Suprapubic skin (tissue), 4 donors: ENCODE results near the gene METTL21A. TPM values are rescaled to one million over a fixed set of nuclear protein-coding genes. Genes with fewer than 3 reads are reported as not detected.

ENCODE experiments used
- DNase-seq, 2 donors: peaks; one replicate each; pipeline ENCODE4 v3.0.0-alpha.2; 2019; ENCODE audit warnings: low spot score in 2 of 2
- H3K27ac ChIP-seq: fragments of 200-600 bp; sonication (generic); one replicate; pipeline ENCODE4 v1.5.1; 2019
- H3K27me3 ChIP-seq: fragments of 200-600 bp; sonication (generic); one replicate; pipeline ENCODE4 v1.5.1; 2019
- H3K36me3 ChIP-seq: fragments of 200-600 bp; sonication (generic); one replicate; pipeline ENCODE4 v1.5.1; 2019
- H3K4me1 ChIP-seq: fragments of 200-600 bp; sonication (generic); one replicate; pipeline ENCODE4 v1.5.1; 2019
- H3K4me3 ChIP-seq: fragments of 200-600 bp; sonication (generic); one replicate; pipeline ENCODE4 v1.5.1; 2019; ENCODE audit warnings: mild to moderate bottlenecking
- H3K9me3 ChIP-seq: fragments of 200-600 bp; sonication (generic); one replicate; pipeline ENCODE4 v1.5.1; 2019
- EP300 ChIP-seq: sonication (generic); formaldehyde crosslinking; IDR thresholded peaks from one replicate; pipeline ENCODE4 v1.6.1; 2017; ENCODE audit warnings: antibody characterized with exemption
- POLR2A ChIP-seq, 2 donors: fragments of 450-650 bp; IDR thresholded peaks; one replicate each; pipeline ENCODE4 v1.6.1; 2017; ENCODE audit warnings: antibody characterized with exemption in 2 of 2, mild to moderate bottlenecking in 2 of 2, moderate library complexity in 2 of 2
- POLR2AphosphoS5 ChIP-seq, 3 donors: sonication (generic); formaldehyde crosslinking; IDR thresholded peaks; one replicate each; pipeline ENCODE4 v1.6.1; 2017; ENCODE audit warnings: antibody characterized with exemption in 3 of 3
- WGBS: methylation state at CpG from one replicate; pipeline ENCODE4 v1.1.5; 2018; 5-methylcytosine and 5-hydroxymethylcytosine counted together
- total RNA-seq, 4 donors: library from RNA; depleted of rRNA; stranded (reverse); fragments of >200 nt; gene quantifications; one replicate each; pipeline ENCODE4 v1.1.0, GENCODE V29; 2016
- TF ChIP-seq, protein P1 (sequence below), 2 donors: fragments of 200-600 bp in 1 of 2; fragments of 450-650 bp in 1 of 2; sonication (generic) in 1 of 2; IDR thresholded peaks; one replicate each; pipeline ENCODE4 v1.5.1; 2016 to 2019; ENCODE audit warnings: antibody characterized with exemption in 2 of 2, mild to moderate bottlenecking in 1 of 2, moderate library complexity in 1 of 2

The METTL21A gene
- total RNA-seq, 4 donors from 2014 or later = 5.6 to 24.1 (median 8.0) TPM

DNA sequence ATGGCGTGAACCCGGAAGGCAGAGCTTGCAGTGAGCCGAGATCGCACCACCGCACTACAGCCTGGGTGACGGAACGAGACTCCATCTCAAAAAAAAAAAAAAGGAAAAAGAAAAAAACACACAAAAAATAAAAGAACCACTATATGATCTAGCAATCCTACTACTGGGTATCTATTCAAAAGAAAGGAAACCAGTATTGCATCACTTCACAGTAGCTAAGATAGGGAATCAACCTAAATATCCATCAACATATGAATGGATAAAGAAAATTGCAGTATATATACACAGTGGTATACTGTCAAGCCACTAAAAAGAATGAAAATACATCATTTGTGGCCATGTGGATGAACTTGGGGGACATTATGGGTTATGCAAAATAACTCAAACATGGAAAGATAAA, 37.9 kb downstream of the METTL21A start:
- Histone ChIP-seq H3K27ac (no peak overlapping the region), H3K4me1 (no peaks in the 10 kb centered on the region), H3K36me3 (peaks cover 60% of the 10 kb centered on the region), H3K27me3 (no peaks in the 10 kb centered on the region), H3K9me3 (peaks cover 7% of the 10 kb centered on the region), H3K4me3 (no peak overlapping the region)
- 97% methylated on average over 7 of the region's 7 CpGs for WGBS
- no peak for DNase-seq
- no peak for TF ChIP-seq EP300
- TF ChIP-seq POLR2AphosphoS5 (IDR thresholded peaks at IDR 0.05) = no peak
- TF ChIP-seq, protein P1, sequence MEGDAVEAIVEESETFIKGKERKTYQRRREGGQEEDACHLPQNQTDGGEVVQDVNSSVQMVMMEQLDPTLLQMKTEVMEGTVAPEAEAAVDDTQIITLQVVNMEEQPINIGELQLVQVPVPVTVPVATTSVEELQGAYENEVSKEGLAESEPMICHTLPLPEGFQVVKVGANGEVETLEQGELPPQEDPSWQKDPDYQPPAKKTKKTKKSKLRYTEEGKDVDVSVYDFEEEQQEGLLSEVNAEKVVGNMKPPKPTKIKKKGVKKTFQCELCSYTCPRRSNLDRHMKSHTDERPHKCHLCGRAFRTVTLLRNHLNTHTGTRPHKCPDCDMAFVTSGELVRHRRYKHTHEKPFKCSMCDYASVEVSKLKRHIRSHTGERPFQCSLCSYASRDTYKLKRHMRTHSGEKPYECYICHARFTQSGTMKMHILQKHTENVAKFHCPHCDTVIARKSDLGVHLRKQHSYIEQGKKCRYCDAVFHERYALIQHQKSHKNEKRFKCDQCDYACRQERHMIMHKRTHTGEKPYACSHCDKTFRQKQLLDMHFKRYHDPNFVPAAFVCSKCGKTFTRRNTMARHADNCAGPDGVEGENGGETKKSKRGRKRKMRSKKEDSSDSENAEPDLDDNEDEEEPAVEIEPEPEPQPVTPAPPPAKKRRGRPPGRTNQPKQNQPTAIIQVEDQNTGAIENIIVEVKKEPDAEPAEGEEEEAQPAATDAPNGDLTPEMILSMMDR (IDR thresholded peaks at IDR 0.05) = no peak

DNA sequence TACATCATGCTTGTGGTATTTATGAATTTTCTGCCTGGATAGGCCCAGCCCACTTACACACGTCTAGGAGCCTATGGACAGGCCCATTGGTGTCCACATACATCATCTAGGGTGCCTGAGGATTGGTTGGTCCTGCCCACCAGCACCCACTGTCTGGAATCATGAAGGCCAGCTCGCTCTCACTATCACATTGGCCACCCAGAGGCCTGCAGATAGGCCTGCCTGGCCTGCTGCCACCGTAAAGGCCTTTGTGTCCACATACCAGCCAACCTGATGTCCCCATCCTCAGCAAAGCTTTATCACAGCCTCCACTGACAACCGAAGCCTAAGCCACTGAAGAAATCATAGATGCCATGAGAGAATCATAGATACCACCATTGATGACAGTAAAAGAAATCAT, 40.2 kb downstream of the METTL21A start:
- Histone ChIP-seq H3K27me3 (no peaks in the 10 kb centered on the region), H3K36me3 (peaks cover 59% of the 10 kb centered on the region), H3K9me3 (no peaks in the 10 kb centered on the region), H3K4me3 (no peak overlapping the region), H3K4me1 (no peaks in the 10 kb centered on the region), H3K27ac (no peak overlapping the region)
- 97% methylated on average over 4 of the region's 4 CpGs for WGBS
- TF ChIP-seq, protein P1 (IDR thresholded peaks at IDR 0.05) = no peak
- TF ChIP-seq EP300 = no peak
- TF ChIP-seq POLR2A (IDR thresholded peaks at IDR 0.05) = no peak
- no peak for TF ChIP-seq POLR2AphosphoS5 (IDR thresholded peaks at IDR 0.05)
- no peak for DNase-seq

DNA sequence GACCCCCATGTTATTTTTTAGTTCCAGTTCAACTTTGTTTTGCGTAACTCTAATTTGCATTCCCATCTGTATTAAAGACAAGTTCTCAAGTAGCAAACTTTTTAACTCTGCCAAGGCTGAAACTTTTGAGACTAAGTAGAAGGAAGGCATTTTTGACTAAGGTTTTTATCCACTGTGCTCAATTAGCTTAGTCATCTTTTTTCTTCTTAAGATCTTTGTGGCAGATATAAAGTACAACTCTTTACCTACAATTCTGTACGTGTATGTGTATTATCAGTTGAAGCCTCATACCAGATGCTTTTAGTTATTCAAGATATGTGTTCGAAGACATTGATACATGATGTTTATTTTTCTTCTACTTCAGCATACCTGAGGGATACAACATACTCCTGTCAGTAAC, 53.8 kb downstream of the METTL21A start:
- H3K4me3 ChIP-seq = no peak overlapping the region
- H3K27me3 ChIP-seq = no peaks in the 10 kb centered on the region
- 90% methylated on average over 3 of the region's 3 CpGs for WGBS
- DNase-seq = no peak
- no peak for TF ChIP-seq POLR2AphosphoS5 (IDR thresholded peaks at IDR 0.05)
- no peak for TF ChIP-seq EP300
- TF ChIP-seq POLR2A (IDR thresholded peaks at IDR 0.05) = no peak
- TF ChIP-seq, protein P1 (IDR thresholded peaks at IDR 0.05) = no peak
- peaks cover 61% of the 10 kb centered on the region for H3K36me3 ChIP-seq
- no peaks in the 10 kb centered on the region for H3K9me3 ChIP-seq
- H3K27ac ChIP-seq = no peak overlapping the region
- H3K4me1 ChIP-seq = no peaks in the 10 kb centered on the region

GRCh38 chr2:207567671-207568070, 57.5 kb downstream of the METTL21A start:
- Histone ChIP-seq H3K27ac (no peak overlapping the region), H3K4me1 (no peaks in the 10 kb centered on the region), H3K4me3 (no peak overlapping the region), H3K9me3 (no peaks in the 10 kb centered on the region), H3K36me3 (peaks cover 49% of the 10 kb centered on the region), H3K27me3 (no peaks in the 10 kb centered on the region)
- no peak for TF ChIP-seq EP300
- no peak for TF ChIP-seq POLR2A (IDR thresholded peaks at IDR 0.05)
- TF ChIP-seq, protein P1 (IDR thresholded peaks at IDR 0.05) = no peak
- TF ChIP-seq POLR2AphosphoS5 (IDR thresholded peaks at IDR 0.05) = no peak
- no peak for DNase-seq

- no peak overlapping the region for H3K4me3 ChIP-seq
- TF ChIP-seq POLR2A (IDR thresholded peaks at IDR 0.05) (no peak), POLR2AphosphoS5 (IDR thresholded peaks at IDR 0.05) (no peak), EP300 (no peak)
- TF ChIP-seq, protein P1 (IDR thresholded peaks at IDR 0.05) = no peak
- H3K9me3 ChIP-seq = no peaks in the 10 kb centered on the region
- WGBS = 76% methylated on average over 7 of the region's 7 CpGs
- no peak for DNase-seq
- H3K27me3 ChIP-seq = no peaks in the 10 kb centered on the region
- H3K4me1 ChIP-seq = no peaks in the 10 kb centered on the region
- H3K36me3 ChIP-seq = peaks cover 48% of the 10 kb centered on the region
- no peak overlapping the region for H3K27ac ChIP-seq
Observed at GRCh38 chr2:207565736-207566500, 59.3 kb downstream of the METTL21A start.

Other genes starting within 250 kb of the METTL21A start
- 10 to 100 TPM; 33.3 to 90.4 (median 55.1) TPM for gene CREB1, start 95.4 kb downstream of the METTL21A start, total RNA-seq
- gene CCNYL1, start 86.2 kb upstream of the METTL21A start, total RNA-seq = 10 to 100 TPM in 1 of 4 donors, 1 to 10 TPM in 3; 3.1 to 11.3 (median 5.4) TPM
- 1 to 10 TPM; 2.7 to 4.6 (median 3.3) TPM for gene FZD5, start 144.5 kb upstream of the METTL21A start, total RNA-seq